OCI-LY1 (cell line): ENCODE data around the gene ATP8A2.

ENCODE experiments used
- H2AFZ ChIP-seq: fragments of 200-600 bp; sonication (generic), shearing (Covaris generic); 2 replicates; pipeline ENCODE4 v1.6.0; 2014; ENCODE audit warnings: antibody characterized with exemption, mild to moderate bottlenecking, low read length
- H3F3A ChIP-seq: fragments of 200-600 bp; sonication (generic), shearing (Covaris generic); 2 replicates; pipeline ENCODE4 v1.6.0; 2014; ENCODE audit warnings: mild to moderate bottlenecking, antibody characterized with exemption, low read length, moderate library complexity; ENCODE audit not compliant: insufficient read depth
- H3K27ac ChIP-seq: fragments of 200-600 bp; sonication (generic); 2 replicates; pipeline ENCODE4 v1.5.1; 2014; ENCODE audit warnings: low read length, mixed run types, mild to moderate bottlenecking, low read depth; ENCODE audit not compliant: poor library complexity, severe bottlenecking
- H3K27me3 ChIP-seq: fragments of 200-600 bp; sonication (generic); 2 replicates; pipeline ENCODE4 v1.6.0; 2014; ENCODE audit warnings: antibody characterized with exemption, mild to moderate bottlenecking, low read length, moderate library complexity; ENCODE audit not compliant: insufficient read depth
- H3K36me3 ChIP-seq: fragments of 200-600 bp; sonication (generic); 2 replicates; pipeline ENCODE4 v1.6.1; 2014; ENCODE audit warnings: mild to moderate bottlenecking, antibody characterized with exemption, low read length, moderate library complexity, mixed read lengths; ENCODE audit not compliant: insufficient read depth
- H3K4me1 ChIP-seq: fragments of 200-600 bp; sonication (generic); 2 replicates; pipeline ENCODE4 v1.5.1; 2014; ENCODE audit warnings: mild to moderate bottlenecking, low read length, moderate library complexity; ENCODE audit not compliant: insufficient read depth, severe bottlenecking
- H3K4me2 ChIP-seq: fragments of 200-600 bp; sonication (generic), shearing (Covaris generic); 2 replicates; pipeline ENCODE4 v1.6.1; 2014; ENCODE audit warnings: low read length
- H3K4me3 ChIP-seq: fragments of 200-600 bp; sonication (generic); 2 replicates; pipeline ENCODE4 v1.5.1; 2014; ENCODE audit warnings: low read length, low read depth, mild to moderate bottlenecking, mixed read lengths; ENCODE audit not compliant: poor library complexity, severe bottlenecking
- H3K79me2 ChIP-seq: fragments of 200-600 bp; shearing (Covaris generic); 2 replicates; pipeline ENCODE4 v1.6.1; 2016; ENCODE audit warnings: mixed run types, low read length, mixed read lengths; ENCODE audit not compliant: insufficient read depth
- H3K9ac ChIP-seq: fragments of 200-600 bp; sonication (generic), shearing (Covaris generic); 2 replicates; pipeline ENCODE4 v1.6.1; 2014; ENCODE audit warnings: mild to moderate bottlenecking, low read length, mixed read lengths
- H3K9me2 ChIP-seq: fragments of 200-600 bp; sonication (generic), shearing (Covaris generic); 2 replicates; pipeline ENCODE4 v1.6.1; 2014; ENCODE audit warnings: low read depth, mild to moderate bottlenecking, low read length, mixed read lengths
- H3K9me3 ChIP-seq: fragments of 200-600 bp; shearing (Covaris generic); 2 replicates; pipeline ENCODE4 v1.6.1; 2014; ENCODE audit warnings: low read length, mixed read lengths
- H4K20me1 ChIP-seq: fragments of 200-600 bp; sonication (generic), shearing (Covaris generic); 2 replicates; pipeline ENCODE4 v1.6.0; 2016; ENCODE audit warnings: mild to moderate bottlenecking, low read length; ENCODE audit not compliant: insufficient read depth
- EZH2 ChIP-seq: fragments of 200-600 bp; sonication (generic), shearing (Covaris generic); IDR thresholded peaks from 2 replicates; pipeline ENCODE4 v1.8.0; 2017; ENCODE audit warnings: borderline replicate concordance, mixed run types, mild to moderate bottlenecking, antibody characterized with exemption, low read length, moderate library complexity, mixed read lengths
- TF ChIP-seq, protein P1 (sequence below): fragments of 200-600 bp; sonication (generic), shearing (Covaris generic); IDR thresholded peaks from 2 replicates; pipeline ENCODE4 v1.5.1; 2017; ENCODE audit warnings: mild to moderate bottlenecking, antibody characterized with exemption, low read length, moderate library complexity, mixed read lengths

ATP8A2 gene

DNA sequence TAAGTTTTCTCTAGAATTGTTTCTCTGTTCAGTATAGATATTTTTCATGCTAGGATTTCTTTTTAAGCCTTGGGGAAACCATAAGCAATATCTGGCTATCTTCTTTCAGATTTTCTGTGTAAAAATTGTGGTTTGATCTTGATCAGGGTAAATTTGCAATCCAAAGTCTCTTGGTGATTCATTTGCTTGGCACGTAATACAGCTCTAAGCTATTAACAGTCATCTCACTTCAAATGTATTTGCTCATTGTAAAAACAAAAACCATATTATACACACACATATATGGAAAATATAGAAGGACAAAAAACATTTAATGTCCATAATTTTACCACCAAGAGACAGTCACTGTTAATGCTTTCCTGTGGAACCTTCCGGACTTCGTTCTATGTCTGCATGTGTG lies 489.1 kb downstream of the ATP8A2 start:
- Histone ChIP-seq H3K9ac (no peak overlapping the region), H3K36me3 (no peaks in the 10 kb centered on the region), H3K9me3 (no peaks in the 10 kb centered on the region), H4K20me1 (no peaks in the 10 kb centered on the region), H3F3A (no peaks in the 10 kb centered on the region), H3K4me1 (no peaks in the 10 kb centered on the region), H3K4me3 (no peak overlapping the region), H3K9me2 (no peaks in the 10 kb centered on the region), H2AFZ (no peak overlapping the region), H3K4me2 (no peak overlapping the region), H3K27me3 (no peaks in the 10 kb centered on the region; the same call in 1 of the 2 replicates), H3K27ac (no peak overlapping the region), H3K79me2 (no peaks in the 10 kb centered on the region)
- no peak for TF ChIP-seq EZH2
- TF ChIP-seq, protein P1, sequence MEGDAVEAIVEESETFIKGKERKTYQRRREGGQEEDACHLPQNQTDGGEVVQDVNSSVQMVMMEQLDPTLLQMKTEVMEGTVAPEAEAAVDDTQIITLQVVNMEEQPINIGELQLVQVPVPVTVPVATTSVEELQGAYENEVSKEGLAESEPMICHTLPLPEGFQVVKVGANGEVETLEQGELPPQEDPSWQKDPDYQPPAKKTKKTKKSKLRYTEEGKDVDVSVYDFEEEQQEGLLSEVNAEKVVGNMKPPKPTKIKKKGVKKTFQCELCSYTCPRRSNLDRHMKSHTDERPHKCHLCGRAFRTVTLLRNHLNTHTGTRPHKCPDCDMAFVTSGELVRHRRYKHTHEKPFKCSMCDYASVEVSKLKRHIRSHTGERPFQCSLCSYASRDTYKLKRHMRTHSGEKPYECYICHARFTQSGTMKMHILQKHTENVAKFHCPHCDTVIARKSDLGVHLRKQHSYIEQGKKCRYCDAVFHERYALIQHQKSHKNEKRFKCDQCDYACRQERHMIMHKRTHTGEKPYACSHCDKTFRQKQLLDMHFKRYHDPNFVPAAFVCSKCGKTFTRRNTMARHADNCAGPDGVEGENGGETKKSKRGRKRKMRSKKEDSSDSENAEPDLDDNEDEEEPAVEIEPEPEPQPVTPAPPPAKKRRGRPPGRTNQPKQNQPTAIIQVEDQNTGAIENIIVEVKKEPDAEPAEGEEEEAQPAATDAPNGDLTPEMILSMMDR, result no peak

DNA sequence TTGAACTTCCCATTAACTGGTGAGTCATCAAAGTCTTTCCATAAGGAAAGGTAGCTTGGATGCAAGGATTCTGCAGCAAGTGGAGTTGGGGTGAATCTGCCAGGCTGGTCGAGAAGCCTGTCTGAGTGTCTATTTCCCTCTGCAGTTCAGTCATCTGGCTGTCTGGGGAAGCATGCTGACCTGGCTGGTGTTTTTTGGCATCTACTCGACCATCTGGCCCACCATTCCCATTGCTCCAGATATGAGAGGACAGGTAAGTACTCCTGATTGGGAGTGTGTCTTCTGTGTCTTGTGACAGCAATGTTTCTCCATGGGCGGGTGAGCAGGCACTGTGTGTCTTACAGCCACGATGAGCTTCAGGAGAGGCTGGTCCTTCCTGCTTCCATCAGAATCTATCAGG lies 490.4 kb downstream of the ATP8A2 start:
- no peaks in the 10 kb centered on the region for H3F3A ChIP-seq
- H3K4me1 ChIP-seq, result no peaks in the 10 kb centered on the region
- no peaks in the 10 kb centered on the region for H3K9me2 ChIP-seq
- H3K27ac ChIP-seq, result no peak overlapping the region
- no peaks in the 10 kb centered on the region for H3K36me3 ChIP-seq
- H3K27me3 ChIP-seq, result no peaks in the 10 kb centered on the region; the same call in 1 of the 2 replicates
- no peak overlapping the region for H3K4me3 ChIP-seq
- H3K4me2 ChIP-seq, result no peak overlapping the region
- H3K9ac ChIP-seq, result no peak overlapping the region
- no peaks in the 10 kb centered on the region for H3K79me2 ChIP-seq
- no peak overlapping the region for H2AFZ ChIP-seq
- no peaks in the 10 kb centered on the region for H3K9me3 ChIP-seq
- no peaks in the 10 kb centered on the region for H4K20me1 ChIP-seq
- TF ChIP-seq, protein P1, result no peak
- no peak for TF ChIP-seq EZH2

DNA sequence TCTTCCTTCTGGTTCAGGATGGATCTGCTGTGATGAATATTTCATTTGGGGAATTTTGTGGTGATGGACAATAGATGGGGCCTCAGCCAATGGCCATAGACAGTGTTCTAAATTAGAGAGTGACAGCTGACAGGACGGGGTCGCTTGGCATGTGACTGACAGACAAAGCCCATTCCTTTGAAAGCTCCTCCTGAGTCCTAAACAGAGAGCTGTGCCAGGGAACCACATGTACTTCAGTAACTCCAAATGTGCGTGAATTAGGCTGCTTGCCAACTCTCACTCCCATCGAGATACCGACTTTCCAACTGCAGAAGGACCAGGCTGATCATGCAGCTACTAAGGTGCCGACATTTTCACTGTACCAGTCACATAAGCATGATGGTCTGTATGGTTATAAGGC lies 492.3 kb downstream of the ATP8A2 start:
- Histone ChIP-seq H3K27ac (no peak overlapping the region), H3K4me1 (no peaks in the 10 kb centered on the region), H3K27me3 (no peaks in the 10 kb centered on the region; the same call in 1 of the 2 replicates), H3K9me3 (no peaks in the 10 kb centered on the region), H3K4me2 (no peak overlapping the region), H3K36me3 (no peaks in the 10 kb centered on the region), H3K9ac (no peak overlapping the region), H4K20me1 (no peaks in the 10 kb centered on the region), H2AFZ (no peak overlapping the region), H3K79me2 (no peaks in the 10 kb centered on the region), H3F3A (no peaks in the 10 kb centered on the region), H3K4me3 (no peak overlapping the region), H3K9me2 (no peaks in the 10 kb centered on the region)
- TF ChIP-seq, protein P1, result no peak
- TF ChIP-seq EZH2, result no peak
